C4-2B (cell line): ENCODE results near the gene HPGDS.
"Not testable (repeated sequence)": the region's sequence is repeated elsewhere in the genome, so short reads cannot be mapped to it uniquely, and the experiment has no call there.

ENCODE experiments used
- H3K27ac ChIP-seq: fragments of 450-650 bp; 2 replicates; pipeline ENCODE4 v1.5.1; 2017
- CTCF ChIP-seq: fragments of 450-650 bp; conservative IDR thresholded peaks from 2 replicates; pipeline ENCODE4 v1.5.1; 2017; ENCODE audit warnings: mild to moderate bottlenecking
- ZFX ChIP-seq: fragments of 450-650 bp; IDR thresholded peaks from 2 replicates; pipeline ENCODE4 v1.6.1; 2017

Gene HPGDS

GRCh38 chr4:94298725-94299252 is 43.8 kb downstream of the HPGDS start:
- TF ChIP-seq ZFX, result no peak
- TF ChIP-seq CTCF, result no peak
- H3K27ac ChIP-seq, result no peak overlapping the region

GRCh38 chr4:94295473-94295872 is 47.2 kb downstream of the HPGDS start:
- H3K27ac ChIP-seq, result not testable (repeated sequence)

GRCh38 chr4:94293981-94294380 is 48.7 kb downstream of the HPGDS start:
- not testable (repeated sequence) for H3K27ac ChIP-seq

GRCh38 chr4:94290245-94290644 is 52.4 kb downstream of the HPGDS start:
- no peak overlapping the region for H3K27ac ChIP-seq
- no peak for TF ChIP-seq ZFX
- TF ChIP-seq CTCF, result no peak; the same call in 1 of the 2 replicates

GRCh38 chr4:94285666-94286065 is 57.0 kb downstream of the HPGDS start:
- H3K27ac ChIP-seq, result no peak overlapping the region
- no peak for TF ChIP-seq ZFX
- TF ChIP-seq CTCF, result no peak

- no peak for TF ChIP-seq CTCF
- no peak for TF ChIP-seq ZFX
- H3K27ac ChIP-seq, result no peak overlapping the region
Measured at GRCh38 chr4:94284889-94285288, 57.7 kb downstream of the HPGDS start.

- H3K27ac ChIP-seq, result no peak overlapping the region
- TF ChIP-seq CTCF (no peak), ZFX (no peak)
Measured at GRCh38 chr4:94278781-94279180, 63.9 kb downstream of the HPGDS start.

GRCh38 chr4:94277534-94277933 is 65.1 kb downstream of the HPGDS start:
- no peak overlapping the region for H3K27ac ChIP-seq
- TF ChIP-seq ZFX (no peak), CTCF (no peak)

- no peak overlapping the region for H3K27ac ChIP-seq
- TF ChIP-seq CTCF (no peak), ZFX (no peak)
Measured at GRCh38 chr4:94276204-94276603, 66.4 kb downstream of the HPGDS start.
